HG03097 (cell line): ENCODE results near the gene UBAP1.
"Not testable (repeated sequence)": the region's sequence is repeated elsewhere in the genome, so short reads cannot be mapped to it uniquely, and the experiment has no call there.

ENCODE experiments used
- ATAC-seq: cut with Tn5 transposase; IDR thresholded peaks from one replicate; pipeline ENCODE4 v1.9.1; 2021; ENCODE audit not compliant: unreplicated experiment, low FRiP score

The UBAP1 gene

DNA sequence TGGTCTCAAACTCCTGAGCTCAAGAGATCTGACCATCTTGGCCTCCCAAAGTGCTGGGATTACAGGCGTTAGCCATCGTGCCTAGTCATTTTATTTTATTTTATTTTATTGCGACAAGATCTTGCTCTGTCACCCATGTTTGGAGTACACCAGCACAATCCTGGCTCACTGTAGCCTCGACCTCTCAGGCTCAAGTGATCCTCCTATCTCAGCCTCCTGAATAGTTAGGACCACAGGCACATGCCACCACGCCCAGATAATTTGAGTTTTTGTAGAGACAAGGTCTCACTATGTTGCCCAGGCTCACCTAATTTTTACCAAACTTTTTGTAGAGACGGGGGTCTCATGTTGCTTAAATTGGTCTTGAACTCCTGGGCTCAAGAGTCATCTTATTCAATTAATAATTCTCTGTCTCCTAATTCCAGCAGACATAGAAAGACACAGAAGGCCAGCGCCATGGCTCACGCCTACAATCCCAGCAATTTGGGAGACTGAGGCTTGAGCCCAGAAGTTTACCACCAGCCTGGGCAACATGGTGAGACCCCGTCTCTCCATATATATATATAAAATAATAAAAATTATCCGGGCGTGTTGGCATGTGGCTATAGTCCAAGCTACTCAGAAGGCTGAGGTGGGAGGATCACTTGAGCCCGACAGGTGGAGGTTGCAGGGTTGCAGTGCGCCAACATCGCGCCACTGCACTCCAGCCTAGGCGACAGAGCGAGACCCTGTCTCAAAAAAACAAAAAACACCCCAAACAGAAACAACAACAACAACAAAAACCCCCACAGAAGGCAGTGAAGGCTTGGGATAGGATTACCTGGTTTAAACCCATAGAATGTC, 1.0 kb upstream of the UBAP1 start:
- no peak for ATAC-seq

DNA sequence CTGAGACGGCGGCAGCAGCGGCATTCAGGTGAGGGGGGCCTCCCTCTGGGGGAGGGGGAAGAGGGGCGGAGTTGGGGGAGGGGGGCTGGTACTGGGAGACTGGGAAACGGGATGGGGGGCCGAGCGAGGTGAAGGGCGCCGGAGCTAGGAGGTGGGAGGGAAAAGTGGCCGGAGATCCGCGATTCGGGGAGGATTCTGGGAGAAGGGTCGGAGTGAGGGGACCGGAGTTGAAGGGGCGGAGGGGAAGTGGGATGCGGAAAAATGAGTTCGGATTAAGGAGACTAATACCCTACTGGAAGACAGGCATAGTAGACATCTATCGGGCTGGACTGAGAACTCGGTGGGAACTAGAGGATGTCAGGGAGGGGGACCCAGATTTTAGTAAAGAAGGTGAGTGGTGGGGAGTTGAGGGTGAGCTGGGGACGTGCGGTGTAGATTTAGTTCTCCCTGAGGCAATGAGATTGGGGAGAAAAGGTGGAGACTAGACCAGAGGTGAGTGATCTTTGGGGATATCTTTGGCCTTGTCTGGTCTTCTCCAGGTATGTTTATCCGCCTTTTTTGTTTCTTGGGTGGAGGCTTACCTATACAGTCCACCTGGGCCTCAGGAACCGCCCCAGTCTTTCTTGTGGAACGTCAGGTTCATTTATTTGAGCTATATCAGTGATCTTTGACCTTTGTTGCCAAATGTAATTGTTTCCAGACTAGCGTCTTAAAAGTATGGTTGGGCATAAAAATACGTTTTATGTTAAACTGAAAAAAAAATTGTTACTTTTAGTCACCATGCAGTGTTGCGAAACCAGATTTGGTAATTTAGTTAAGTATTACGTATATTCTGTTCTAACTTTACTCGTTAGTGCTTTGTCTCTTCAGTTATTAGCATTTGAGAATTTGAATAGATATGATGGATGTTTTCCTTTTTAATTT, 632 bp downstream of the UBAP1 start:
- no peak for ATAC-seq

DNA sequence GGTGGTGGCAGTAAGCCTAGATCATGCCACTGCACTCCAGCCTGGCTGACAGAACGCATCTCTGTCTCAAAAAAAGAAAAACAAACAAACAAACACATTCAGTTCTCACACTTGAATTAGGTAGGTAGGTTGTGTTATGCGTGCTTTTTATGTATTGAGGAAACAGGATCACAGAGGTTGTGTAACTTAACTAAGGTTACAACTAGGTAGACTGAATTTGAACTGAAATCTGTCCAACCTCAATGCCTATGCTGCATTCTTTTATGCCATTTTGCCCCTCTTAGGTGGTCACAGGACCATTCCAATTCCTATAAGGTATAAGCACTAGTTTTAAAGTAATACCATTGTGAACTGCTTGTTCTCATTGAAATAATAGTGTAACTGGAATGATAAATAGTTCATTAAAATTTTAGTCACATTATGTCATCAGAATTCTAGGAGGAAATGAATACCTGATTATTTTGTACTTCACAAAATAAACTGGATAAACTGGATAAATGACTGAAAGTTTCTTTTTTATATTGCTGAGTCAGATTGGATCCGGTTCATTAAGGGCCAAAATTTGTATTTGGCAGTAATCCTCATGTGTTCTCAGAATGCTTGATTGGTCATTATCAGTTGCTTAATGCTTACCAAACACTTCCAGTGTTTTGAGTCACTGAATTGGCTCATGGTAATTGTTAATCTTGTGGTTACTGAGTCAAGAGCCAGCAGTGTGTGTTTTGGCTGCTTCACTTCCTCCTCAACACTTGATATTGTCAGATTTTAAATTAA, 7.1 kb downstream of the UBAP1 start:
- ATAC-seq: peak; percentile 85

DNA sequence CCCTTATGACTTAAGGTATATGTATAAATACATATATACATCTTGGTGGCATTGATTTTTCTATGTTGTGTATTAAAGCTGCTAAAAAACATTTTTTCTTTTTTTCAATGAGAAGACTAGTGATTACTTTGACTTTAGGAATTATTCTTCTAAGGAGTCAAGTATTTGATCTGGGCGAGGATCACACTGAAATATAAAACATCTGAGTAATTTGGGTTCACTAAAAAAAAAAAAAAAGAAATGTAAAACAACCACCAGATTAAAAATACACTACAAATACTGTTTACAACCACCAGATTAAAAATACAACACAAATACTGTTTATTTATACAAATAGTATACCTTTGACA, 9.0 kb downstream of the UBAP1 start:
- no peak for ATAC-seq

DNA sequence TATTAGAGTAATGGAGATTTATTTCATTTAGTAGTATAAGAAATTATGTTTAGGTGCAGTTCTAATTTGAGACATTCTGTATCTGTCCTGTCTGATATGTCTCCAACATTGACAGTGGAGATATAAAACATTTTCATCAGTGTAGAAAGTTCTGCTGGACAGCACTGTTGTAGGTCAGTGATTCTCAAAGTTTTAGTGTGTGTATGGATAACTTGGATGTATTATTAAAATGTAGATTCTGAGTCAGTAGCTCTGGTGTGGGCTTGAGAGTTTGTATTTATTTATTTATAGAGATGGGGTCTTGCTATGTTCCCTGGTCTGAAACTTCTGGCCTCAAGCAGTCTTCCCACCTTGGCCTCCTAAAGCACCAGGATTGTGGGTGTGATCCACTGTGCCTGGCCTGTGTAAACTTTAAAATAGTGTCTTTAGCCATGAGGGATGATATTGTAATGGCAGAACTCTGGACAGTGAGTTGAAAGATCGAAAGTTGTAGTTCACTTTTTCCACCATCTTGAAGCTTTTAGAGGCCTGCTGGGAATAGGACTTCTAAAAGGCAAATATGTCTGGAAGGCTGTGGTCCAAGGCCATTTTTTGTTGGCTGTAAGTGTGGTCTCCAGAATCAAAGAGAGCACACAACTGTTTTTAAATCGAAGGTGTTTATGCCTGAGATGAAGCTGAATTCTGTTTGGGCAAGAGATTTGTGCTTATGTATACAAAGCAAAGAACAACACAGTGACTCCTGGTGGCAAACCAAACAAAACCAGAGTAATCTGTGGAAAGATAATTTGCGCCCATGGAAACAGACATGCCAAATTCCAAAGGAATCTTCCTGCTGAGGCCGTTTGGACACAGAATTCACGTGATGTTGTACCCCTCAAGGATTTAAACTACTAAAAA, 12.4 kb downstream of the UBAP1 start:
- no peak for ATAC-seq

DNA sequence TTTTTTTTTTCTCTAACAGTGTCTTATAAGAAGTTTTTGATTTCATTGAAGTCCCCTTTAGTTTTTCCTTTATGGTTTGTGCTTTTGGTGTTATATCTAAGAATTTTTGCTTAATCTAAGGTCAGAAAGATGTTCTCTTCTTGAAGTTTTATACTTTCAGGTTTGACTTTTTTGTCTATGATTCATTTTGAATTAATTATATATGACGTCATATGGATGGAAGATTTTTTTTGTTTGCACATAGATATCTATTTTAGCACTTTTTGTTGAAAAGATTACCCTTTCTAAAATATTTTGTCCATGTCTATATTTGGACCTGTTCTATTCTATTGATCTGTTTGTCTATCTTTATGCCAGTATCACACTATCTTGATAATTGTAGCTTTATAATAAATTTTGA, 16.3 kb downstream of the UBAP1 start:
- ATAC-seq: no peak

DNA sequence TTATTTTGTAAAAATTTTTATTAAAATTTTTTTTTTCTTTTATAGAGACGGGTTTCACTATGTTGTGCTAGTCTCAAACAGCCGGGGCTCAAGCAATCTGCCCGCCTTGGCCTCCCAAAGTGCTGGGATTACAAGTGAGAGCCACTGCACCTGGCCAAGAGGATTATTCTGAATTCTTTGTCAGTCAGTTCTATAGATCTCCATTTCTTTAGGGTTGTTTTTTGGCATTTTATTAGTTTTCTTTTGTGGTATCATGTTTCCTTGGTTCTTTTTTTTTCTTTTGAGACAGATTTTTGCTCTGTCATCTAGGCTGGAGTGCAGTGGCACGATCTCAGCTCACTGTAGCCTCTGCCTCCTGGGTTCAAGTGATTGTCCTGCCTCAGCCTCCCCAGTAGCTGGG, 18.4 kb downstream of the UBAP1 start:
- ATAC-seq: not testable (repeated sequence)

DNA sequence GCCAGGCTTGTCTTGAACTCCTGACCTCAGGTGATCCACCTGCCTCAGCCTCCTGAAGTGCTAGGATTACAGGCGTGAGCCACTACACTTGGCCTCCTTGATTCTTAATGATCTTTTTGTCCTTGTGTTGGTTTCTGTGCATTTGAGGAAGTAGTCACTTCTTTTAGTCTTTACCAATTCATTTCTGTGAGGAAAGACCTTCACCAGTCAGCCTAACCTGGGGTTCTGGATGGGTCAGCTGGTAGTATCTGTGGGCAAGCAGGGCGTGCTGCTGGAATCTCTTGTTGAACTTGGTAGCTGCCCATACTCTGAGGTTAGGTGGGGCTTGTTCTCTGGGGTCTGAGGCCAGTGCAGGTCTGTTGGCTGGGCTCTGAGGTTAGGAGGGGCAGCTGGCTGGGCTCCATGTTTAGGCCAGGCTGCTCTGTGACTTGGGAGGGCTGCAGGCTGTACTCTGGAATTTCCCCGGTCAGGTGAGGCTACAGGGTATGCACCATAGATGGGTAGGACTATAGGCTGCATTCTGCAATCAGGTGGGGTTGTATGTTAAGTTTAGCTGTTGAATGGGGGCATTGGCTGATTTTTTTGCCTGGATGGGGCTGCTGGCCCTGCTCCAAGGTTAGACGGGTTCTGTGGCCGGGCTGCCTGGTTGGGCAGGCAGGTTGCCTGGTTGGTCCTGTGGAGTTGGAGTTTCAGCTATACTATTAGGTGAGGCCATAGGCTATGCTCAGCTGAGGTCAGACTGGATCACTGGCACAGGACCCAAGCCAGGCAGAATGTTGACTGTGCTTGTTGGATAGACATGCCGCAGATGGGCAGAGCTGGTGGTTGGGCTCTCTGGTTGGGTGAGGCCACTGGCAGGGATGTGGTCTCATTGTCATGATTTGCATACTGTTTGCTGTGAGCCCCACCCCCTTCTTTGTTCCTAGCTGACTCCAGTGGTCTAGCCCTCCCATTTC, 19.2 kb downstream of the UBAP1 start:
- no peak for ATAC-seq

DNA sequence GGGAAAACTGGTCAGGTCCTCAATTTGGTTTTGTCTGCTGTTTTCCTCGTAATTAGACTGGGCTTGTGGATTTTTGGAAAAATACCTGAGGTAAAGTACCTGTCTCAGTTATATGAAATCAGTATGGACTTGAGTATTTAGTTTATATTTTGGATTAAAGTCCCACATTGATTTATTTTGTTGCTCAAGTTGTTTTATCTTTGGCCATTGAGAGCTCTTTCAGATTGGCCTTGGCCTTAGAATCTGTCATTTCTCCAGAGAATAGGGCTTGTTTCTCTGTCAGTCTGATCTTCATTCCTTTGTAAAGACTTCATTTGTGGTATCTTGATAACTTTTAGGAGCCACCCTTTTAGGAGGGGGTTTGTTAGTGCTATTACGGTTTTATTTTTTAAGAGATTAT, 21.2 kb downstream of the UBAP1 start:
- no peak for ATAC-seq

DNA sequence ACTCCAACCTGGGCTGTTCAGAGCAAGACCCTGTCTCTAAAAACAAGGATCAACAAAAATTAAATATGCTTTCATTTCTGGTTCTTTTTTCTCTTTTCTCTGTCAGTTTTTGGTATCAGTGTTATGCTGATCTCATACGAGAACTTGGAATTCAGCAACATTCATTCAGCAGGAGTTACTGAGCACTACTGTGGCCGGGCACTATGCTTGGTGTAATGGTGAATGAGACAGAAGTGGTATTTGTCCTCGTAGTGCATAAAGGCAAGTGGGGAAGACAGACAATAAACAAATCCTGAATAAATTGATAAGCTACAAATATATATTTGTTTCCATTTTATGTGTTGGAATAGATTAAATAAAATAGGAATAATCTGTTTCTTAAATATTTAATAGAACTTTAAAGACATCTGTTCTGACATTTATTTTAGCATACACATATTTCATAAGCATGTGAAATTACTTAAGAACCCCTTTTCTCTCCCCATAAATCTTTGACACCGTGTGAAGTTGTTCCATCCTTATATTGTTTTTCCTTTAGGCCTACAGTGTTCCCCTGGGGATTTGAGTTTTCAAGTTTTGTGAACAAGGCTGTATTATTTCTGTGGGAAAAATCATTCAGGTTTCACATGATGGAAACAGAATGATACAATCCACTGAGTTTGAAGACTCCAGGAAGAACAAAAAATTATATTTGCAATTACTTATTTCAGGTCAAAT, 24.6 kb downstream of the UBAP1 start:
- ATAC-seq: no peak

DNA sequence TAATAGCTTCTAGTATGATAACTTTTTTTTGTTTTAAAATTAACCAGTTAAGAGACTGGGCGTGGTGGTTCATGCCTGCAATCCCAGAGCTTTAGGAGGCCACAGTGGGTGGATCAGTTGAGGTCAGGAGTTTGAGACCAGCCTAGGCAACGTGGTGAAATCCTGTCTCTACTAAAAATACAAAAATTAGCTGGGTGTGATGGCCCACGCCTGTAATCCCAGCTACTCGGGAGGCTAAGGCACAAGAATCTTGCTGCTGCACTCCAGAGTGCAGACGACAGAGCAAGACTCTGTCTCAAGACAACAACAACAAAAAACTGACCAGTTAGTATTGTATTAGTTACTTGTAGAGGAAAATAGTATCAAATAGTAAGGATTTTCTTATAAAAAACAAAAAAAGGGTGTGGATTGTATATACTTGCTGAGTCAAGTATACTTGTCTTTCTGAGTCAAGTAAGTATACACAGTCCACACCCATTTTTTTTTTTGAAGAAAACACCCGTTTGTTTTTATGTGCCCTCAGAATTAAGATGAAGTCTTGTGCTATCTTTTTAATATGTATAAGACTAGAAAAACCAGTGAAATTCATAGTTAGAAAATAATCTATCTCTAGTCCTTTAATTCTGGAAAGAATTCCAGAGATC, 25.3 kb downstream of the UBAP1 start:
- no peak for ATAC-seq

DNA sequence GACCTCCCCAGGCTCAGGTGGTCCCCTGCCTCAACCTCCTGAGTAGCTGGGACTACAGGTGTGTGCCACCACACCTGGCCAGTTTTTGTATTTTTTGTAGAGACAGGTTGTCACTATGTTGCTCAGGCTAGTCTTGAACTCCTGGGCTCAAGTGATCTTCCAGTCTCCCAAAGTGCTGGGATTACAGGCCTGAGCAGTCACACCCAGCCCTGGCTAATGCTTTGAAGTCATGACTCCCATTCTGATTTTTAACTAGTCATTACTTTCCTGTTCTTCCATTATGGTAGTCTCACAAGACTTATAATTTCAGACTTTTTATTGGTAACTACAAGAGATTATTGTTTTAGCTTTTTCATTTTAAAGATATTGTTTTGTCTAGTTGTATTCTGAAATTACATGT, 26.3 kb downstream of the UBAP1 start:
- ATAC-seq: no peak

DNA sequence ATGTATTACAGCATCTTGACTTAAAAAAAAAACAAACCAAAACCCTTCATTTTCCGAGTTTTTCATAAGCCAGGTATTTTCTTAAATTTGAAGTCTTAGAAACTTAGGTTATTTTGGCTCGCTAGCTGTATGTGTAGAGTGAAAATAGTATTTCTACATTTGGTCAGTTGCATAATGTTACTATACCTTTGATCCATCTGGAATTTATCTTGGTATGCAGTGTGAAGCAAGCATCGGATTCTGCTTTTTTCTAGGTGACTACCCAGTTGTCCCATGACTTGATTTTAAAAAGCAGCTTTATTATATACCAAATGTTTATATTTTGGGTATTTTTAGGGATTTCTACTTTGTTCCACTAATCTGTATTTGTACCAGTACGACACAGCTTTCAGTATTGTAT, 27.7 kb downstream of the UBAP1 start:
- ATAC-seq: no peak

DNA sequence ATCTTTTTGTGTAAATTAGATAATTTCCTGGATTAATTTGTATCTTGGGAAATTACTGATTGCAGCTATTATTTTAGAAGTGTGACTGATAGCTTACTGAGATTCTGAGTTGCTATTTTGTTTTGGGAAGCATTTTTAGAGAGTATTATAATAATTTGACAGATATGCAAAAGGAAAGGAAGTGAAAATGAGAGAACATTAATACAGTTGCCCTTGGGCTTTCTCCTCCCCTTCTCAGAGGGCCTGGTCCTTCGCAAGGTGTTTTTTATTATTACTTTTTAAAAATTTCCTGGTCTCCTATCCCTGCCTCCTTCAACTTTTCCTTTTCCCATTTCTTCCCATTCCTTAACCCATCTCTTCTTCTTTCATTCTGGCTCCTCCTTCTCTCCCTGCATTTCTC, 32.6 kb downstream of the UBAP1 start:
- no peak for ATAC-seq

DNA sequence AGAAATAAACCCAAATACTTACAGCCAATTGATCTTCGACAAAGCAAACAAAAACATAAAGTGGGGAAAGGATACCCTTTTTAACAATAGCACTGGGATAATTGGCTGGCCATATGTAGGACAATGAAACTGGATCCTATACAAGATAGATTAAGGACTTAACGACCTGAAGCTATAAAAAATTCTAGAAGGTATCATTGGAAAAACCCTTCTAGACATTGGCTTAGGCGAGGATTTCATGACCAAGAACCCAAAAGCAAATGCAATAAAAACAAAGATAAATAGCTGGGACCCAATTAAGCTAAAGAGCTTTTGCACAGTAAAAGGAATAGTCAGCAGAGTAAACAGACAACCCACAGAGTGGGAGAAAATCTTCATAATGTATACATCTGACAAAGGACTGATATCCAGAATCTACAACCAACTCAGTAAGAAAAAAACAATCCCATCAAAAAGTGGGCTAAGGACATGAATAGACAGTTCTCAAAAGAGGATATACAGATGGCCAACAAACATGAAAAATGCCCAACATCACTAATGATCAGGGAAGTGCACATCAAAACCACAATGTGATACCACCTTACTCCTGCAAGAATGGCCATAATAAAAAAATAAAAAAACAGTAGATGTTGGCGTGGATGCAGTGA, 35.6 kb downstream of the UBAP1 start:
- ATAC-seq: not testable (repeated sequence)

DNA sequence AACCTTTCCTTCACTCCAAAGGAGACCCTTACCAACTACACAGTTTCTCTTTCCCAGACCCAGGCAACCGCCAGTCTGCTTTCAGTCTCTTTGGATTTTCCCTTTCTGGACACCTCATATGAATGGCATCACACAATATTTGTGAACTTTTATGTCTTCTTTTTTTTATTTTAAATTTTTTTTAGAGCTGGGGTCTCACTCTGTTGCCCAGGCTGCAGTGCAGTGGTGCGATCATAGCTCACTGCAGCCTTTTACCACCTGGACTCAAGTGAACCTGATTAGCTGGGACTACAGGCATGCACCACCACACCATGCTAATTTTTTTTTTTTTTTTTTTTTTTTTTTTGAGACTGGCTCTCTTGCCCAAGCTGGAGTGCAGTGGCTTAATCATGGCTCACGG, 37.5 kb downstream of the UBAP1 start:
- ATAC-seq: no peak

DNA sequence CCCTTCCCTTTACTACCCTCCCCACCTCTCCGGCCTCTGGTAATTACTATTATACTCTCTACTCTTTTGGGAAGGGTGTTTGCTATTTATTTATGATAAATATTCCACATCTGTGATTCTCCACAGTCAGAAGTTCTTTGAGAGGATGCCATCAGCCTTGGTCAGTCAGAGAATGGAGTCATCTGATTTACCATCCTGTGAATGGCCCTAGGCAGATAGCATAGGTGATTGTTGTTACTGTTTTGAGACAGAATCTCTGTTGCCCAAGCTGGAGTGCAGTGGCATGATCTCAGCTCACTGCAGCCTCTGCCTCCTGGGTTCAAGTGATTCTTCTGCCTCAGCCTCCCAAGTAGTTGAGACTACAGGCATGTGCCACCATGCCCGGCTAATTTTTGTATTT, 38.2 kb downstream of the UBAP1 start:
- not testable (repeated sequence) for ATAC-seq
